ENCODE measurements around the gene SMG1. TPM values are rescaled to one million over a fixed set of nuclear protein-coding genes. Genes with fewer than 3 reads are reported as not detected.
"Not testable (repeated sequence)": the region's sequence is repeated elsewhere in the genome, so short reads cannot be mapped to it uniquely, and the experiment has no call there.

The SMG1 gene
- total RNA-seq, 1 donor from 2014 or later = 42.5 TPM

GRCh38 chr16:18782697-18783429 lies 143.3 kb downstream of the SMG1 start:
- no peak for DNase-seq
- intact Hi-C loops (cut with micrococcal nuclease) = loop anchor here (10.0 kb wide), 1 partner anchor 292 kb away; no protein-coding TSS in a partner anchor
- no peak for ATAC-seq

- ATAC-seq, DNase-seq: not testable (repeated sequence)
- intact Hi-C loops (cut with micrococcal nuclease) = loop anchor here (10.0 kb wide), 1 partner anchor 294 kb away; no protein-coding TSS in a partner anchor
These were observed 145.0 kb downstream of the SMG1 start for GRCh38 chr16:18781232-18781631.

- DNase-seq = not testable (repeated sequence)
- intact Hi-C loops (cut with micrococcal nuclease) = loop anchor here (10.0 kb wide), 1 partner anchor 294 kb away; no protein-coding TSS in a partner anchor
- ATAC-seq = peak; percentile 28
These were observed 145.7 kb downstream of the SMG1 start for GRCh38 chr16:18780460-18781026.

GRCh38 chr16:18777664-18778063 lies 148.5 kb downstream of the SMG1 start:
- DNase-seq; intact Hi-C loops (cut with micrococcal nuclease); ATAC-seq: not testable (repeated sequence)

GRCh38 chr16:18776334-18776733 lies 149.9 kb downstream of the SMG1 start:
- DNase-seq; intact Hi-C loops (cut with micrococcal nuclease); ATAC-seq: not testable (repeated sequence)

- intact Hi-C loops (cut with micrococcal nuclease); DNase-seq; ATAC-seq: not testable (repeated sequence)
These were observed 151.6 kb downstream of the SMG1 start for GRCh38 chr16:18774651-18775050.

GRCh38 chr16:18772171-18772570 lies 154.0 kb downstream of the SMG1 start:
- intact Hi-C loops (cut with micrococcal nuclease); ATAC-seq; DNase-seq: not testable (repeated sequence)

- ATAC-seq; intact Hi-C loops (cut with micrococcal nuclease): not testable (repeated sequence)
These were observed 155.8 kb downstream of the SMG1 start for GRCh38 chr16:18770336-18770962.

GRCh38 chr16:18767217-18767616 lies 159.0 kb downstream of the SMG1 start:
- ATAC-seq; DNase-seq; intact Hi-C loops (cut with micrococcal nuclease): not testable (repeated sequence)

More at GRCh38 chr16:18770336-18770962, 155.8 kb downstream of the SMG1 start:
- DNase-seq = not testable (repeated sequence)

GRCh38 chr16:18762713-18763112 lies 163.5 kb downstream of the SMG1 start:
- intact Hi-C loops (cut with micrococcal nuclease); DNase-seq; ATAC-seq: not testable (repeated sequence)

- peak; percentile 40 for DNase-seq
- intact Hi-C loops (cut with micrococcal nuclease) = not testable (repeated sequence)
- peak; percentile 90 for ATAC-seq
These were observed 166.3 kb downstream of the SMG1 start for GRCh38 chr16:18759598-18760520.

GRCh38 chr16:18757960-18758660 lies 168.1 kb downstream of the SMG1 start:
- DNase-seq; intact Hi-C loops (cut with micrococcal nuclease); ATAC-seq: not testable (repeated sequence)

- DNase-seq; intact Hi-C loops (cut with micrococcal nuclease); ATAC-seq: not testable (repeated sequence)
These were observed 169.6 kb downstream of the SMG1 start for GRCh38 chr16:18756639-18757038.

Other genes with a start within 250 kb of the SMG1 start
- gene RPS15A, start 136.1 kb downstream of the SMG1 start, total RNA-seq = 683 TPM
- gene ARL6IP1, start 124.9 kb downstream of the SMG1 start, total RNA-seq = 25.9 TPM
- 1.1 TPM for gene TMC7, start 57.5 kb upstream of the SMG1 start, total RNA-seq
- 40.1 TPM for gene COQ7, start 141.2 kb upstream of the SMG1 start, total RNA-seq
- gene ITPRIPL2, start 187.6 kb upstream of the SMG1 start, total RNA-seq = 12.3 TPM
- 0.64 TPM for gene SYT17, start 241.8 kb upstream of the SMG1 start, total RNA-seq